Measurements from ENCODE around the gene TLX1.

DNA sequence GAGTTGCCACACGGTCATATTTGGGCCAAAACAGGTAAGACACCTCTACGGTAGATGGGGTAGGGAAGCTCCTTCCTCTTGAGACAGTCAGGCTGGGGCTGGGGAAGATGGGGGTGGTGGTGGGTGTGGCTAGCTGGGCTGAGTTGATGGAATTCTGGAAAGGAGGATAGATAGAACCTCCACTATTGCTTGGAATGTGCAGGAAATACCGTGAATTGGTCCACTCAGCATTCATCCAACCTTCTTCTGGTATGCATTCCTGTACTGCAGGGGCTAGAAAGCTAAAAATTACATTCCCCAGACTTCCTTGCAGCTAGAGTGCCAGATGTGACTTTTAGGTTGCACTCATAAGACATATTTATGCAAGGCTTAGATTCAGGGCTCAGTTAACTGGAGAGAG lies 24.8 kb downstream of the TLX1 start:
- no peak for TF ChIP-seq CTCF (conservative IDR thresholded peaks at IDR 0.05)
- no peak for TF ChIP-seq ZFX (IDR thresholded peaks at IDR 0.05)

Data from C4-2B (cell line).